ENCODE data around the gene NES.
A peak's percentile ranks its signal among the peaks of the same experiment; 100 is the strongest.

DNA sequence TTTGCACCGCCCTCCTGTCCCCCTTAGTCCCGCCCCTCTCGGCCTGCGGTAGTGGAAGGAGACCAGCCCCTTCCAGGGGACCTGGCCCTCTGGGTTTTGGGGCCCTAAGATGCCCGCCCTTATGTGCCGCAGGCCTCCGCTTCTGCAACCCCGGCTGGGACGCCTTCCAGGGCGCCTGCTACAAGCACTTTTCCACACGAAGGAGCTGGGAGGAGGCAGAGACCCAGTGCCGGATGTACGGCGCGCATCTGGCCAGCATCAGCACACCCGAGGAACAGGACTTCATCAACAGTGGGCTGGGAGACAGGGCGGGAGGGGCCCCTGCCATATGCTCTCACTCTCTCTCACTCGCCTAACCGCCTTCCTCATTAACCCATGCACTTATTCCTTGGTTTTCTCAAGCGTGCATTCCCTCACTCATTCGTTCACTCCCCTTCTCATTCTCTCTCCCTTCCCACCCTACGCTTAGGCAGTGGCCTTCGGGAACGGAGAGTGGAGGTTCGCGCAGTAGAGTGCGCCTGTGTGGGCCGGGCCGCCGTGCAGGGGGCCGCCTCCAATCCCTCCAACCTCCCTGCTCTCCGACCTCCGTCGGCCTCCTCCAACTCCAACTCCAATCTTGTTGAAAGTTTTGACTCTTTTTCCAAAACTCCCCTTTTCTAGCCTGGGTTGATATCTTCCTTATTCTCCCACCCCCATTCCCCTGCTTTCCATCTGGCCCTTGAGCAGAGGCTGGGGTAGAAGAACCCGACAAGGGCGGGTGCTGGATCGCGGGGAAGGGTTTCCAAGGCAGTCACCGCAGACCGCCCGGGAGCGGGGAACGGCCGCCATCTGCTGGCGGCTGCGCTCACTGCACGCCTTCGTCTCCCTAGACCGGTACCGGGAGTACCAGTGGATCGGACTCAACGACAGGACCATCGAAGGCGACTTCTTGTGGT, 20.1 kb downstream of the NES start:
- TF ChIP-seq, protein P1, sequence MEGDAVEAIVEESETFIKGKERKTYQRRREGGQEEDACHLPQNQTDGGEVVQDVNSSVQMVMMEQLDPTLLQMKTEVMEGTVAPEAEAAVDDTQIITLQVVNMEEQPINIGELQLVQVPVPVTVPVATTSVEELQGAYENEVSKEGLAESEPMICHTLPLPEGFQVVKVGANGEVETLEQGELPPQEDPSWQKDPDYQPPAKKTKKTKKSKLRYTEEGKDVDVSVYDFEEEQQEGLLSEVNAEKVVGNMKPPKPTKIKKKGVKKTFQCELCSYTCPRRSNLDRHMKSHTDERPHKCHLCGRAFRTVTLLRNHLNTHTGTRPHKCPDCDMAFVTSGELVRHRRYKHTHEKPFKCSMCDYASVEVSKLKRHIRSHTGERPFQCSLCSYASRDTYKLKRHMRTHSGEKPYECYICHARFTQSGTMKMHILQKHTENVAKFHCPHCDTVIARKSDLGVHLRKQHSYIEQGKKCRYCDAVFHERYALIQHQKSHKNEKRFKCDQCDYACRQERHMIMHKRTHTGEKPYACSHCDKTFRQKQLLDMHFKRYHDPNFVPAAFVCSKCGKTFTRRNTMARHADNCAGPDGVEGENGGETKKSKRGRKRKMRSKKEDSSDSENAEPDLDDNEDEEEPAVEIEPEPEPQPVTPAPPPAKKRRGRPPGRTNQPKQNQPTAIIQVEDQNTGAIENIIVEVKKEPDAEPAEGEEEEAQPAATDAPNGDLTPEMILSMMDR (IDR thresholded peaks at IDR 0.05) = peak; percentile 95 to 99 (median 96)
- TF ChIP-seq EP300 (IDR thresholded peaks at IDR 0.05) = no peak

Measured in esophagus muscularis mucosa (tissue), 3 donors.